ENCODE results near the gene OSBP2.

DNA sequence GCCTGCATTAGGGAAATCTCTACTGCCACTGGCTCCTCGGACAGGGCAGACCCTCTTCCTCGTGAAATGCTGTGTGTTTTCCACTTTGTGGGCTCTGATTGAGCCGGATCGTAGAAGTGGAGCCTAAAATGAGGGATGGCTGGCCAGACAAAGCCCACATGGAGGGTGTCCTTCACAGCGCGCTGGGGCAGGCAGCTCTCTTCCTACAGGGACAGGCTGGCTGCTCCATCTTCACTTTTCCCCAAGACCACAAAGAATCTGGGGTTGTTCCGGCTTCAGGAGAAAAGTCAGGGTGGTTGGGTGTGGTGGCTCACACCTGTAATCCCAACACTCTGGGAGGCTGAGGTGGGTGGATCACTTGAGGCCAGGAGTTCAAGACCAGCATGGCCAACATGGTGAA is 179.0 kb downstream of the OSBP2 start:
- TF ChIP-seq ZFP30 (CRISPR knock-in tag; IDR thresholded peaks at IDR 0.05) (no peak), ZNF8 (CRISPR knock-in tag; IDR thresholded peaks at IDR 0.05) (no peak), RARB (CRISPR knock-in tag; IDR thresholded peaks at IDR 0.05) (no peak), ZFP3 (CRISPR knock-in tag; IDR thresholded peaks at IDR 0.05) (no peak), GLIS3 (CRISPR knock-in tag; IDR thresholded peaks at IDR 0.05) (no peak), ESRRG (CRISPR knock-in tag; IDR thresholded peaks at IDR 0.05) (no peak), ARNTL (CRISPR knock-in tag; IDR thresholded peaks at IDR 0.05; ENCODE audit: borderline replicate concordance, low read depth) (no peak), TCF4 (CRISPR knock-in tag; IDR thresholded peaks at IDR 0.05; ENCODE audit: borderline replicate concordance) (no peak), SNAI2 (CRISPR knock-in tag; IDR thresholded peaks at IDR 0.05) (no peak)
- TF ChIP-seq, protein P1, sequence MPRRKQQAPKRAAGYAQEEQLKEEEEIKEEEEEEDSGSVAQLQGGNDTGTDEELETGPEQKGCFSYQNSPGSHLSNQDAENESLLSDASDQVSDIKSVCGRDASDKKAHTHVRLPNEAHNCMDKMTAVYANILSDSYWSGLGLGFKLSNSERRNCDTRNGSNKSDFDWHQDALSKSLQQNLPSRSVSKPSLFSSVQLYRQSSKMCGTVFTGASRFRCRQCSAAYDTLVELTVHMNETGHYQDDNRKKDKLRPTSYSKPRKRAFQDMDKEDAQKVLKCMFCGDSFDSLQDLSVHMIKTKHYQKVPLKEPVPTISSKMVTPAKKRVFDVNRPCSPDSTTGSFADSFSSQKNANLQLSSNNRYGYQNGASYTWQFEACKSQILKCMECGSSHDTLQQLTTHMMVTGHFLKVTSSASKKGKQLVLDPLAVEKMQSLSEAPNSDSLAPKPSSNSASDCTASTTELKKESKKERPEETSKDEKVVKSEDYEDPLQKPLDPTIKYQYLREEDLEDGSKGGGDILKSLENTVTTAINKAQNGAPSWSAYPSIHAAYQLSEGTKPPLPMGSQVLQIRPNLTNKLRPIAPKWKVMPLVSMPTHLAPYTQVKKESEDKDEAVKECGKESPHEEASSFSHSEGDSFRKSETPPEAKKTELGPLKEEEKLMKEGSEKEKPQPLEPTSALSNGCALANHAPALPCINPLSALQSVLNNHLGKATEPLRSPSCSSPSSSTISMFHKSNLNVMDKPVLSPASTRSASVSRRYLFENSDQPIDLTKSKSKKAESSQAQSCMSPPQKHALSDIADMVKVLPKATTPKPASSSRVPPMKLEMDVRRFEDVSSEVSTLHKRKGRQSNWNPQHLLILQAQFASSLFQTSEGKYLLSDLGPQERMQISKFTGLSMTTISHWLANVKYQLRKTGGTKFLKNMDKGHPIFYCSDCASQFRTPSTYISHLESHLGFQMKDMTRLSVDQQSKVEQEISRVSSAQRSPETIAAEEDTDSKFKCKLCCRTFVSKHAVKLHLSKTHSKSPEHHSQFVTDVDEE (CRISPR knock-in tag; IDR thresholded peaks at IDR 0.05): no peak
- TF ChIP-seq, protein P2, sequence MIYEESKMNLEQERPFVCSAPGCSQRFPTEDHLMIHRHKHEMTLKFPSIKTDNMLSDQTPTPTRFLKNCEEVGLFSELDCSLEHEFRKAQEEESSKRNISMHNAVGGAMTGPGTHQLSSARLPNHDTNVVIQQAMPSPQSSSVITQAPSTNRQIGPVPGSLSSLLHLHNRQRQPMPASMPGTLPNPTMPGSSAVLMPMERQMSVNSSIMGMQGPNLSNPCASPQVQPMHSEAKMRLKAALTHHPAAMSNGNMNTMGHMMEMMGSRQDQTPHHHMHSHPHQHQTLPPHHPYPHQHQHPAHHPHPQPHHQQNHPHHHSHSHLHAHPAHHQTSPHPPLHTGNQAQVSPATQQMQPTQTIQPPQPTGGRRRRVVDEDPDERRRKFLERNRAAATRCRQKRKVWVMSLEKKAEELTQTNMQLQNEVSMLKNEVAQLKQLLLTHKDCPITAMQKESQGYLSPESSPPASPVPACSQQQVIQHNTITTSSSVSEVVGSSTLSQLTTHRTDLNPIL (CRISPR knock-in tag; IDR thresholded peaks at IDR 0.05; ENCODE audit: low read depth): no peak
- TF ChIP-seq, protein P3, sequence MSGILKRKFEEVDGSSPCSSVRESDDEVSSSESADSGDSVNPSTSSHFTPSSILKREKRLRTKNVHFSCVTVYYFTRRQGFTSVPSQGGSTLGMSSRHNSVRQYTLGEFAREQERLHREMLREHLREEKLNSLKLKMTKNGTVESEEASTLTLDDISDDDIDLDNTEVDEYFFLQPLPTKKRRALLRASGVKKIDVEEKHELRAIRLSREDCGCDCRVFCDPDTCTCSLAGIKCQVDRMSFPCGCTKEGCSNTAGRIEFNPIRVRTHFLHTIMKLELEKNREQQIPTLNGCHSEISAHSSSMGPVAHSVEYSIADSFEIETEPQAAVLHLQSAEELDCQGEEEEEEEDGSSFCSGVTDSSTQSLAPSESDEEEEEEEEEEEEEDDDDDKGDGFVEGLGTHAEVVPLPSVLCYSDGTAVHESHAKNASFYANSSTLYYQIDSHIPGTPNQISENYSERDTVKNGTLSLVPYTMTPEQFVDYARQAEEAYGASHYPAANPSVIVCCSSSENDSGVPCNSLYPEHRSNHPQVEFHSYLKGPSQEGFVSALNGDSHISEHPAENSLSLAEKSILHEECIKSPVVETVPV (CRISPR knock-in tag; IDR thresholded peaks at IDR 0.05): no peak
- TF ChIP-seq, protein P4, sequence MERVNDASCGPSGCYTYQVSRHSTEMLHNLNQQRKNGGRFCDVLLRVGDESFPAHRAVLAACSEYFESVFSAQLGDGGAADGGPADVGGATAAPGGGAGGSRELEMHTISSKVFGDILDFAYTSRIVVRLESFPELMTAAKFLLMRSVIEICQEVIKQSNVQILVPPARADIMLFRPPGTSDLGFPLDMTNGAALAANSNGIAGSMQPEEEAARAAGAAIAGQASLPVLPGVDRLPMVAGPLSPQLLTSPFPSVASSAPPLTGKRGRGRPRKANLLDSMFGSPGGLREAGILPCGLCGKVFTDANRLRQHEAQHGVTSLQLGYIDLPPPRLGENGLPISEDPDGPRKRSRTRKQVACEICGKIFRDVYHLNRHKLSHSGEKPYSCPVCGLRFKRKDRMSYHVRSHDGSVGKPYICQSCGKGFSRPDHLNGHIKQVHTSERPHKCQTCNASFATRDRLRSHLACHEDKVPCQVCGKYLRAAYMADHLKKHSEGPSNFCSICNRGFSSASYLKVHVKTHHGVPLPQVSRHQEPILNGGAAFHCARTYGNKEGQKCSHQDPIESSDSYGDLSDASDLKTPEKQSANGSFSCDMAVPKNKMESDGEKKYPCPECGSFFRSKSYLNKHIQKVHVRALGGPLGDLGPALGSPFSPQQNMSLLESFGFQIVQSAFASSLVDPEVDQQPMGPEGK (CRISPR knock-in tag; IDR thresholded peaks at IDR 0.05; ENCODE audit: borderline replicate concordance): no peak

Measured in SK-N-SH treated with all-trans-retinoic acid at 6 μM for 48 hours (cell line).